IMR-90 (cell line): ENCODE measurements around the gene SLC35C1. TPM values are rescaled to one million over a fixed set of nuclear protein-coding genes. Genes with fewer than 3 reads are reported as not detected.

ENCODE experiments used
- ATAC-seq: fragments of 200-7000 bp; cut with Tn5 transposase; 2 replicates; pipeline ENCODE4 v1.9.1; 2020; ENCODE audit warnings: low read depth, mild to moderate bottlenecking, moderate library complexity
- BruUV-seq: library from RNA; stranded (reverse); fragments of 400-500 nt; replicated peaks from 2 replicates; lab custom pipeline; 2021; lab: Mats Ljungman, UMichigan
- CTCF ChIA-PET: fragments of 300-600 bp; formaldehyde crosslinking; extraction: SDS; loops from one replicate; lab custom pipeline; 2021; ENCODE audit warnings: antibody characterized with exemption; lab: Yijun Ruan, JAX
- POLR2A ChIA-PET: fragments of 300-600 bp; sonication (Branson Sonifier 250); formaldehyde crosslinking; loops from one replicate; lab custom pipeline; 2022; ENCODE audit warnings: antibody characterized with exemption; ENCODE audit not compliant: unreplicated experiment; lab: Charles Lee
- DNase-seq: peaks from one replicate; pipeline ENCODE4 v3.0.0; 2013
- H2AFZ ChIP-seq: replicated peaks from 2 replicates; pipeline ENCODE3; 2013; ENCODE audit warnings: low read length, mild to moderate bottlenecking; ENCODE audit not compliant: poor library complexity
- H2AK5ac ChIP-seq: 2 replicates; pipeline ENCODE4 v1.6.1; 2013; ENCODE audit warnings: low read depth, low read length, inconsistent platforms
- H2AK9ac ChIP-seq: replicated peaks from 2 replicates; pipeline ENCODE3; 2013; ENCODE audit warnings: mild to moderate bottlenecking, low read depth, low read length, moderate library complexity; ENCODE audit not compliant: poor library complexity
- H2BK120ac ChIP-seq: 2 replicates; pipeline ENCODE4 v1.6.1; 2013; ENCODE audit warnings: low read depth, low read length, inconsistent platforms
- H2BK15ac ChIP-seq: 3 replicates; pipeline ENCODE4 v1.6.1; 2013; ENCODE audit warnings: low read depth, low read length, inconsistent platforms
- H2BK20ac ChIP-seq: 2 replicates; pipeline ENCODE4 v1.6.1; 2013; ENCODE audit warnings: low read depth, mild to moderate bottlenecking, inconsistent platforms, low read length, moderate library complexity
- H2BK5ac ChIP-seq: 2 replicates; pipeline ENCODE4 v1.6.1; 2013; ENCODE audit warnings: mild to moderate bottlenecking, low read depth, low read length, inconsistent platforms; ENCODE audit not compliant: poor library complexity, severe bottlenecking
- H3K14ac ChIP-seq: replicated peaks from 2 replicates; pipeline ENCODE4 v1.6.1; 2013; ENCODE audit warnings: low read depth, low read length, inconsistent platforms
- H3K18ac ChIP-seq: 2 replicates; pipeline ENCODE4 v1.6.1; 2013; ENCODE audit warnings: low read depth, low read length, control low read depth
- H3K23ac ChIP-seq: 2 replicates; pipeline ENCODE4 v1.6.1; 2013; ENCODE audit warnings: low read depth, low read length, inconsistent platforms
- H3K27ac ChIP-seq: 2 replicates; pipeline ENCODE4 v1.5.1; 2013; ENCODE audit warnings: mild to moderate bottlenecking, control low read depth, low read length; ENCODE audit not compliant: insufficient read depth
- H3K27me3 ChIP-seq: 2 replicates; pipeline ENCODE4 v1.6.1; 2013; ENCODE audit warnings: low read length; ENCODE audit not compliant: control insufficient read depth, insufficient read depth
- H3K36me3 ChIP-seq: 2 replicates; pipeline ENCODE4 v1.6.1; 2013; ENCODE audit warnings: low read length, mixed read lengths; ENCODE audit not compliant: control insufficient read depth, insufficient read depth
- H3K4ac ChIP-seq: 2 replicates; pipeline ENCODE4 v1.6.1; 2013; ENCODE audit warnings: low read depth, low read length, inconsistent platforms
- H3K4me1 ChIP-seq: 2 replicates; pipeline ENCODE4 v1.6.1; 2013; ENCODE audit warnings: low read length, mixed read lengths; ENCODE audit not compliant: control insufficient read depth, insufficient read depth
- H3K4me2 ChIP-seq: 2 replicates; pipeline ENCODE4 v1.6.1; 2013; ENCODE audit warnings: low read depth, mild to moderate bottlenecking, control low read depth, low read length, moderate library complexity
- H3K4me3 ChIP-seq: 2 replicates; pipeline ENCODE4 v1.5.1; 2013; ENCODE audit warnings: low read depth, mild to moderate bottlenecking, control low read depth, low read length, moderate library complexity; ENCODE audit not compliant: insufficient read depth
- H3K56ac ChIP-seq: 2 replicates; pipeline ENCODE4 v1.6.1; 2013; ENCODE audit warnings: low read length, inconsistent platforms; ENCODE audit not compliant: insufficient read depth; ENCODE audit errors: extremely low read depth
- H3K79me1 ChIP-seq, 2 experiments: 2 replicates each; pipeline ENCODE4 v1.6.1; 2013; ENCODE audit warnings: low read length in 2 of 2, inconsistent platforms in 1 of 2, low read depth in 1 of 2
- H3K9ac ChIP-seq: 2 replicates; pipeline ENCODE4 v1.6.1; 2013; ENCODE audit warnings: low read depth, low read length, control low read depth
- H3K9me1 ChIP-seq: 2 replicates; pipeline ENCODE4 v1.6.1; 2013; ENCODE audit warnings: low read length, inconsistent platforms; ENCODE audit not compliant: insufficient read depth
- H3K9me3 ChIP-seq: 2 replicates; pipeline ENCODE4 v1.6.1; 2013; ENCODE audit warnings: low read length; ENCODE audit not compliant: control insufficient read depth, insufficient read depth
- H4K20me1 ChIP-seq: 2 replicates; pipeline ENCODE4 v1.6.1; 2013; ENCODE audit warnings: low read length, inconsistent platforms; ENCODE audit not compliant: insufficient read depth
- H4K5ac ChIP-seq: 2 replicates; pipeline ENCODE4 v1.6.1; 2013; ENCODE audit warnings: mild to moderate bottlenecking, low read depth, low read length, control low read depth
- H4K8ac ChIP-seq, 2 experiments: 2 replicates each; pipeline ENCODE4 v1.6.1; 2013; ENCODE audit warnings: low read depth in 2 of 2, low read length in 2 of 2, control low read depth in 1 of 2, inconsistent platforms in 1 of 2
- H4K91ac ChIP-seq: 2 replicates; pipeline ENCODE4 v1.6.1; 2013; ENCODE audit warnings: low read depth, low read length, inconsistent platforms; ENCODE audit not compliant: insufficient read depth
- BHLHE40 ChIP-seq: fragments of 150-350 bp; IDR thresholded peaks from 2 replicates; pipeline ENCODE4 v1.6.1; 2016; ENCODE audit warnings: mild to moderate bottlenecking, low read depth, low read length
- CEBPB ChIP-seq: IDR thresholded peaks from 2 replicates; pipeline ENCODE4 v1.6.1; 2012; ENCODE audit warnings: low read depth, low read length, improper control_type of control experiment
- CHD1 ChIP-seq: IDR thresholded peaks from 2 replicates; pipeline ENCODE4 v1.6.1; 2012; ENCODE audit warnings: low read depth, low read length, improper control_type of control experiment
- CTCF ChIP-seq: conservative IDR thresholded peaks from 2 replicates; pipeline ENCODE4 v1.5.1; 2012; ENCODE audit warnings: mild to moderate bottlenecking, low read depth, low read length, improper control_type of control experiment
- ELK1 ChIP-seq: fragments of 150-350 bp; IDR thresholded peaks from 2 replicates; pipeline ENCODE4 v1.6.1; 2016; ENCODE audit warnings: low read depth, mild to moderate bottlenecking, low read length, moderate library complexity, borderline replicate concordance
- FOS ChIP-seq: fragments of 150-350 bp; IDR thresholded peaks from 2 replicates; pipeline ENCODE4 v1.6.1; 2016; ENCODE audit warnings: low read depth, low read length
- MAFK ChIP-seq: IDR thresholded peaks from 2 replicates; pipeline ENCODE4 v1.6.1; 2012; ENCODE audit warnings: low read depth, low read length, improper control_type of control experiment
- MAZ ChIP-seq: IDR thresholded peaks from 2 replicates; pipeline ENCODE4 v1.6.1; 2012; ENCODE audit warnings: low read depth, mild to moderate bottlenecking, low read length, improper control_type of control experiment, moderate library complexity, borderline replicate concordance
- MXI1 ChIP-seq: IDR thresholded peaks from 2 replicates; pipeline ENCODE4 v1.6.1; 2012; ENCODE audit warnings: low read depth, mild to moderate bottlenecking, low read length, moderate library complexity, borderline replicate concordance
- NFE2L2 ChIP-seq: fragments of 150-350 bp; IDR thresholded peaks from 2 replicates; pipeline ENCODE4 v1.6.1; 2016; ENCODE audit warnings: low read depth, mild to moderate bottlenecking, low read length
- POLR2A ChIP-seq: IDR thresholded peaks from 2 replicates; pipeline ENCODE4 v1.6.1; 2012; ENCODE audit warnings: mild to moderate bottlenecking, low read depth, low read length
- RAD21 ChIP-seq: IDR thresholded peaks from 2 replicates; pipeline ENCODE4 v1.6.1; 2012; ENCODE audit warnings: low read length, improper control_type of control experiment
- RCOR1 ChIP-seq: IDR thresholded peaks from 2 replicates; pipeline ENCODE4 v1.6.1; 2012; ENCODE audit warnings: mild to moderate bottlenecking, low read length, improper control_type of control experiment; ENCODE audit not compliant: insufficient replicate concordance
- RFX5 ChIP-seq: IDR thresholded peaks from 2 replicates; pipeline ENCODE4 v1.8.0; 2012; ENCODE audit warnings: low read depth, mild to moderate bottlenecking, low read length, moderate library complexity
- SMC3 ChIP-seq: fragments of 150-350 bp; IDR thresholded peaks from 2 replicates; pipeline ENCODE4 v1.6.1; 2016; ENCODE audit warnings: low read depth, mild to moderate bottlenecking, antibody characterized with exemption, low read length, moderate library complexity
- WGBS, 2 experiments: methylation state at CpG; one replicate each; pipeline versions ENCODE4 v1.1.5 to v1.1.7; 2013; ENCODE audit warnings: missing lambda C conversion rate in 2 of 2; ENCODE audit not compliant: insufficient read length in 1 of 2; ENCODE audit errors: extremely low coverage in 2 of 2; 5-methylcytosine and 5-hydroxymethylcytosine counted together
- dilution Hi-C: fragments of 300-500 bp; cut with HindIII; formaldehyde crosslinking; loops from one replicate; pipeline ENCODE4 v1.14.3; 2018; ENCODE audit warnings: low sequenced_read_pairs; ENCODE audit not compliant: unreplicated experiment
- in situ Hi-C: fragments of 300-500 bp; cut with MboI; formaldehyde crosslinking; loops from 3 replicates; pipeline ENCODE4 v1.14.3; 2019; ENCODE audit warnings: low sequenced_read_pairs, inconsistent platforms, mixed read lengths
- intact Hi-C: fragments of 100-400 bp; cut with micrococcal nuclease; formaldehyde crosslinking; loops from 2 replicates; pipeline ENCODE4 v1.10.0; 2022
- polyA plus RNA-seq, 3 experiments: library from polyadenylated mRNA; depleted of rRNA; stranded (reverse); fragments of >200 nt; gene quantifications; 2 replicates each; pipeline ENCODE4 v1.2.3, GENCODE V29; 2012; ENCODE audit warnings: low replicate concordance in 1 of 3
- total RNA-seq: library from RNA; depleted of rRNA; stranded (reverse); fragments of >200 nt; gene quantifications from 2 replicates; pipeline ENCODE4 v1.2.3, GENCODE V29; 2012
- TF ChIP-seq, protein P1 (sequence below): fragments of 150-350 bp; IDR thresholded peaks from 2 replicates; pipeline ENCODE4 v1.6.1; 2017; ENCODE audit warnings: mild to moderate bottlenecking, antibody characterized with exemption, low read length, low read depth

SLC35C1 gene
- total and polyA plus RNA-seq, 2 of the 4 experiments (the other 2 are of a cell fraction): 4.3 to 27.1 TPM

GRCh38 chr11:45828996-45829395, 24.0 kb downstream of the SLC35C1 start:
- ChIA-PET POLR2A (no interaction called here), CTCF (no interaction called here)
- Histone ChIP-seq H3K79me1 (no peaks in the 10 kb centered on the region), H4K5ac (no peak overlapping the region), H2BK15ac (no peak overlapping the region), H2BK20ac (no peak overlapping the region), H4K91ac (no peak overlapping the region), H3K9me1 (no peaks in the 10 kb centered on the region), H3K23ac (no peak overlapping the region), H3K27ac (no peak overlapping the region), H3K56ac (no peak overlapping the region), H2BK120ac (no peak overlapping the region), H2AK5ac (no peak overlapping the region), H2BK5ac (no peak overlapping the region), H4K8ac (no peak overlapping the region), H3K9ac (no peak overlapping the region), H3K4ac (no peak overlapping the region), H2AK9ac (no peak overlapping the region), H3K18ac (no peak overlapping the region), H3K4me2 (no peak overlapping the region), H3K9me3 (peaks cover 5% of the 10 kb centered on the region), H3K4me3 (no peak overlapping the region), H2AFZ (no peak overlapping the region), H4K20me1 (no peaks in the 10 kb centered on the region), H3K4me1 (peaks cover 1% of the 10 kb centered on the region; the same call in 1 of the 2 replicates), H3K27me3 (peaks cover 40% of the 10 kb centered on the region), H3K14ac (no peak overlapping the region), H3K36me3 (no peaks in the 10 kb centered on the region)
- DNase-seq (no peak), ATAC-seq (no peak)
- dilution Hi-C loops: no loop called here
- intact Hi-C loops: no loop called here
- in situ Hi-C loops: no loop called here
- no CpG with 5 or more reads among the region's 4 CpGs for WGBS, 2 experiments
- TF ChIP-seq POLR2A (no peak), BHLHE40 (no peak), CEBPB (no peak), MAZ (no peak), MAFK (no peak), ELK1 (no peak), SMC3 (no peak), MXI1 (no peak), CHD1 (no peak), CTCF (no peak), FOS (no peak), RCOR1 (no peak), RAD21 (no peak), NFE2L2 (no peak), RFX5 (no peak)
- TF ChIP-seq, protein P1, sequence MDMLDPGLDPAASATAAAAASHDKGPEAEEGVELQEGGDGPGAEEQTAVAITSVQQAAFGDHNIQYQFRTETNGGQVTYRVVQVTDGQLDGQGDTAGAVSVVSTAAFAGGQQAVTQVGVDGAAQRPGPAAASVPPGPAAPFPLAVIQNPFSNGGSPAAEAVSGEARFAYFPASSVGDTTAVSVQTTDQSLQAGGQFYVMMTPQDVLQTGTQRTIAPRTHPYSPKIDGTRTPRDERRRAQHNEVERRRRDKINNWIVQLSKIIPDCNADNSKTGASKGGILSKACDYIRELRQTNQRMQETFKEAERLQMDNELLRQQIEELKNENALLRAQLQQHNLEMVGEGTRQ: no peak
- BruUV-seq: no TSS peak
